ENCODE results near the gene CCDC150. TPM values are rescaled to one million over a fixed set of nuclear protein-coding genes. Genes with fewer than 3 reads are reported as not detected.
A peak's percentile ranks its signal among the peaks of the same experiment; 100 is the strongest.

The CCDC150 gene
- total and polyA plus RNA-seq, 2 donors from 2014 or later = 2.3 to 7.3 TPM

DNA sequence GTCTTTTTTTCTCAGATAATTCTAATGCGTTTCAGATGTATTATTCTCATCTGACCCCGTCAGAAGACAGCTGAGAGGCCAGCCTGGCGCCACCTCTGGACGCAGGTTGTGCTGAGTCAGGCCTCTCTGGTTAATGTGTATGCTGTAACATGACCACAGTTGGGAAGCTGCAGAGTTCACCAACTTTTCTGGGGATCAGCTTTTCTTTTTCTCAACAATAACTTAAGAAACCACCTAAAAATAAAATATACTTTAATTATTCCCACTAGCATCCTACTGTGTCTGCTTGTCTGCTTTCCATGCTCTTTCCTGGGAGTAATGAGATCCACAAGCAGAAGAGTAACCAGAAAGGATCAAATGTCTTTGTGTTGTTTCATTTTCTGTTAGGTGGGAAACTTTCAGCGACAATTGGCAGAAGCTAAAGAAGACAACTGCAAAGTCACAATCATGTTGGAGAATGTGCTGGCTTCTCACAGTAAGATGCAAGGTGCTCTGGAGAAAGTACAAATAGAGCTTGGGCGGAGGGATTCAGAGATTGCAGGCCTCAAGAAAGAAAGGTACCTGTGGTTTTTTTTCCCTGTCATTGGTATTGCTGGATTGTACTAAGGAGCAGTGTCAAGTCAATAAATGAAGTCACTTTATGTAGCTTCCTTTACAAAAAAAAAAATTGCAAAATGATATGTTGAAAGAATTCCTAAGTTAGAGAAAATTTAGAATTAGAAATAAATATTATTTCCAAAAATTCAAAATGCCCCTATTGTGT lies 79.8 kb downstream of the CCDC150 start:
- DNase-seq (peak; percentile 59 to 78 (median 64)), FAIRE-seq (no peak)
- intact Hi-C loops (cut with DNase I) = no loop called here
- TF ChIP-seq, protein P1, sequence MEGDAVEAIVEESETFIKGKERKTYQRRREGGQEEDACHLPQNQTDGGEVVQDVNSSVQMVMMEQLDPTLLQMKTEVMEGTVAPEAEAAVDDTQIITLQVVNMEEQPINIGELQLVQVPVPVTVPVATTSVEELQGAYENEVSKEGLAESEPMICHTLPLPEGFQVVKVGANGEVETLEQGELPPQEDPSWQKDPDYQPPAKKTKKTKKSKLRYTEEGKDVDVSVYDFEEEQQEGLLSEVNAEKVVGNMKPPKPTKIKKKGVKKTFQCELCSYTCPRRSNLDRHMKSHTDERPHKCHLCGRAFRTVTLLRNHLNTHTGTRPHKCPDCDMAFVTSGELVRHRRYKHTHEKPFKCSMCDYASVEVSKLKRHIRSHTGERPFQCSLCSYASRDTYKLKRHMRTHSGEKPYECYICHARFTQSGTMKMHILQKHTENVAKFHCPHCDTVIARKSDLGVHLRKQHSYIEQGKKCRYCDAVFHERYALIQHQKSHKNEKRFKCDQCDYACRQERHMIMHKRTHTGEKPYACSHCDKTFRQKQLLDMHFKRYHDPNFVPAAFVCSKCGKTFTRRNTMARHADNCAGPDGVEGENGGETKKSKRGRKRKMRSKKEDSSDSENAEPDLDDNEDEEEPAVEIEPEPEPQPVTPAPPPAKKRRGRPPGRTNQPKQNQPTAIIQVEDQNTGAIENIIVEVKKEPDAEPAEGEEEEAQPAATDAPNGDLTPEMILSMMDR (IDR thresholded peaks at IDR 0.05; ENCODE audit: borderline replicate concordance, extremely low read depth, insufficient read depth) = no peak
- Histone ChIP-seq H3K9ac (ENCODE audit: low read length in 3 of 3) (peak overlapping the region in 2 of 3 donors; percentile 4 to 47), H3K27me3 (ENCODE audit: control insufficient read depth, insufficient read depth, low read length) (no peaks in the 10 kb centered on the region), H3K4me1 (ENCODE audit: control insufficient read depth in 2 of 3, insufficient read depth in 2 of 3, low read depth in 1 of 3, low read length in 3 of 3) (no peaks in the 10 kb centered on the region), H3K27ac (ENCODE audit: low read depth in 2 of 2, low read length in 2 of 2) (peak overlapping the region; percentile 33 to 43), H3K9me3 (ENCODE audit: control insufficient read depth in 2 of 3, insufficient read depth in 1 of 3, low read length in 3 of 3) (no peaks in the 10 kb centered on the region), H3K4me3 (ENCODE audit: low read length in 3 of 3) (peak overlapping the region; percentile 32 to 59 (median 32)), H3K36me3 (ENCODE audit: control insufficient read depth in 2 of 3, insufficient read depth in 3 of 3, low read length in 3 of 3) (no peaks in the 10 kb centered on the region)

DNA sequence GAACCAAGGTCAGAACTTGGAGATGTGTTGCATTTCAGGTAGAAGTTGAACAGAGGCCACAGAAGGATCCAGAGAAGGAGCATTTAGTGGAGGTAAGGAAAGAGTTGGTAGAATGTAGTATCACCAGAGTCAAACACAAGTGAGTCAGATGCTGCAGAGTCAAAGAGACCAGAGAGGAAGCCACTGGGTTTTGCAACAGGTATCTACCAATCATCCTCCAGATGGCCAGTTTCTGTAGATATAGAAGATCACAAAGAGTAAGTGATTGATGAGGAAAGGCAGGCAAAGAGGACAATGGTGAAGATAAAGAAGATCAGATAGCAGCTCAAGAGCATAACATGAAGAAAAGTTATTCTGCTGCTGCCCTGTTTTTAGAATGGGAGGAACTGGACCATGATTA lies 84.1 kb downstream of the CCDC150 start:
- FAIRE-seq (no peak), DNase-seq (no peak)
- intact Hi-C loops (cut with DNase I) = no loop called here
- H3K9ac ChIP-seq (ENCODE audit: low read length in 3 of 3) = no peak overlapping the region
- TF ChIP-seq, protein P1 (IDR thresholded peaks at IDR 0.05; ENCODE audit: borderline replicate concordance, extremely low read depth, insufficient read depth) = no peak
- no peak overlapping the region for H3K27ac ChIP-seq (ENCODE audit: low read depth in 2 of 2, low read length in 2 of 2)
- H3K27me3 ChIP-seq (ENCODE audit: control insufficient read depth, insufficient read depth, low read length) = no peaks in the 10 kb centered on the region
- no peaks in the 10 kb centered on the region for H3K4me1 ChIP-seq (ENCODE audit: control insufficient read depth in 2 of 3, insufficient read depth in 2 of 3, low read depth in 1 of 3, low read length in 3 of 3)
- H3K36me3 ChIP-seq (ENCODE audit: control insufficient read depth in 2 of 3, insufficient read depth in 3 of 3, low read length in 3 of 3) = peaks cover 0 to 5% (median 0%) of the 10 kb centered on the region in 3 donors
- H3K9me3 ChIP-seq (ENCODE audit: control insufficient read depth in 2 of 3, insufficient read depth in 1 of 3, low read length in 3 of 3) = no peaks in the 10 kb centered on the region
- no peak overlapping the region for H3K4me3 ChIP-seq (ENCODE audit: low read length in 3 of 3)

DNA sequence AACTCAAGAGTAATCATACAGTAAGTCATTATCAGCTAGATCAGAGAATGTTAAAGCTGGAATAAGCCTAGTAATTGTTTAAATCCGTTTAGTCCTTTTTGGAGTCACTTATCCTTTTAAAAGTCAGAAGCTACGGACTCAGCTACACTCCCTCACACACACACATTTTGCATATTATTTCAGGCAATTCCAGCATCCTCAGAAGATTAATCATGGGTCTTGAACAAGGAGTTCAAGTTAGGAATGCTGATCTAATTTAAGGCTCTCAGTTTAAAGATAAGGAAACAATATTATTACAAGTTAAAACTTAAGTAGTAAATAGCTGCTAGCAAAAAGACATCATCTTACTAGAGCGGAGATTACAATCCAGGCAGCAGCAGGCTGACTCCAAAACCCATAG lies 85.7 kb downstream of the CCDC150 start:
- Histone ChIP-seq H3K36me3 (ENCODE audit: control insufficient read depth in 2 of 3, insufficient read depth in 3 of 3, low read length in 3 of 3) (peaks cover 0 to 5% (median 0%) of the 10 kb centered on the region in 3 donors), H3K4me1 (ENCODE audit: control insufficient read depth in 2 of 3, insufficient read depth in 2 of 3, low read depth in 1 of 3, low read length in 3 of 3) (no peaks in the 10 kb centered on the region), H3K9ac (ENCODE audit: low read length in 3 of 3) (no peak overlapping the region), H3K9me3 (ENCODE audit: control insufficient read depth in 2 of 3, insufficient read depth in 1 of 3, low read length in 3 of 3) (no peaks in the 10 kb centered on the region), H3K4me3 (ENCODE audit: low read length in 3 of 3) (no peak overlapping the region), H3K27ac (ENCODE audit: low read depth in 2 of 2, low read length in 2 of 2) (no peak overlapping the region), H3K27me3 (ENCODE audit: control insufficient read depth, insufficient read depth, low read length) (no peaks in the 10 kb centered on the region)
- no peak for FAIRE-seq
- DNase-seq = peak in 1 of 5 donors; percentile 2
- TF ChIP-seq, protein P1 (IDR thresholded peaks at IDR 0.05; ENCODE audit: borderline replicate concordance, extremely low read depth, insufficient read depth) = no peak
- intact Hi-C loops (cut with DNase I) = no loop called here

Data from kidney (tissue), 14 donors.